ENCODE results near the gene SLC29A2. TPM values are rescaled to one million over a fixed set of nuclear protein-coding genes. Genes with fewer than 3 reads are reported as not detected.
"Not testable (repeated sequence)": the region's sequence is repeated elsewhere in the genome, so short reads cannot be mapped to it uniquely, and the experiment has no call there.

SLC29A2 gene
- polyA plus RNA-seq, 5 donors: 7.1 to 12.0 (median 9.5) TPM

- not testable (repeated sequence) for DNase-seq
Measured at GRCh38 chr11:66350560-66351235, 20.9 kb downstream of the SLC29A2 start.

DNA sequence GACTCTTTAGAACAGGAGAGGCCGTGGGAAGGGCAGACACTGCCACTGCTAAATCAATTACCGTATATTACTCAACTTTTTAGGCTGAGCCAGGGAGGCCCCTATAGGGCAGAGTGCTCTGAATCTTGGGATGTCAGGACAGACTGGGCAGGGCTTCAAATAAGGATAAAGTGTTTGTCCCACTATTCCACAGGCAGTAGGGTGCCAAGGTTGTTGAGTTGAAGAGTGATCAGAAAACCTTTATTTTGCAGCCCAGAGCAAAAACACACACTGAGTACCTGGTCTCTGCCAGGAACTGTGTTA is 22.5 kb downstream of the SLC29A2 start:
- DNase-seq: no peak

DNA sequence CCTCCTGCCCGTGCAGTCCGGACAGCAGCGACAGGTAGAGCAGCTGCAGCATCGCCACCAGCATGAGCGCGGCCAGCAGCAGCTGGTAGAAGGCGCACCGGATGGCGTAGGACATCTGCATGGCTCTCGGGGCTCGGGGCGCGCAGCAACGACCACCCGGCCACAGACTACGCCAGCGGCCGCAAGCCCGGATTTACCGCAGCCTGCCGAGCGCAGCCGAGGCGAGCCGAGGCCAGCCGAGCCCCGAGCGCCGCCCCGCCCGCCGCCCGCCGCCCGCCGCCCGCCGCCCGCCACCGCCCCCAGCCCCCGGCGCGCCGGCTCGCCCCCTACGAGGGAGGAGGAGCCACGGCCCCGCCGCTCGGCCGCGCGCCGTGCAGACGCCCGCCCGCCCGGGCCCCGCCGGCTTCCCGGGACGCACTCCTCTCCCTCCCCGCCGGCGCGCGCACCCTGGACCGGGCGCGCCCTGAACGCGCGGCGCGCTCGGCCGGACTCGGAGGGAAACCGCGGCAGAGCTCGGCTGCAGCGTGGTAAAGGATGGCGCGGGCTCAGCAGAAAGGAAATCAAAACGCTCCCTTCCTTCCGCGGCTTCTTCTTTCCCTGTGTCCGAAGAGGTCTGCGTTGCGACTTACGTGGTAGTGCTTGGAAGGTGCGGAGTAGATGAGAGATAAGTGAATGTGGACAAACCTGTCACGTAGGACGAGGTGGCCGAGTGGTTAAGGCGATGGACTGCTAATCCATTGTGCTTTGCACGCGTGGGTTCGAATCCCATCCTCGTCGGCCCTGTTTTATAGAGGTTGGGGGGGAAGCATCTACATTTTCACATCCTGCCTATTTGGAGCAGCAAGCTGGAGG is 23.9 kb downstream of the SLC29A2 start, which contains the start of gene B4GAT1:
TSS of gene B4GAT1 (minus strand) at position 205 of the 852 bp plus-strand sequence. CDS start at position 121, 84 bp downstream.
- peak; percentile 91 to 93 for DNase-seq

DNA sequence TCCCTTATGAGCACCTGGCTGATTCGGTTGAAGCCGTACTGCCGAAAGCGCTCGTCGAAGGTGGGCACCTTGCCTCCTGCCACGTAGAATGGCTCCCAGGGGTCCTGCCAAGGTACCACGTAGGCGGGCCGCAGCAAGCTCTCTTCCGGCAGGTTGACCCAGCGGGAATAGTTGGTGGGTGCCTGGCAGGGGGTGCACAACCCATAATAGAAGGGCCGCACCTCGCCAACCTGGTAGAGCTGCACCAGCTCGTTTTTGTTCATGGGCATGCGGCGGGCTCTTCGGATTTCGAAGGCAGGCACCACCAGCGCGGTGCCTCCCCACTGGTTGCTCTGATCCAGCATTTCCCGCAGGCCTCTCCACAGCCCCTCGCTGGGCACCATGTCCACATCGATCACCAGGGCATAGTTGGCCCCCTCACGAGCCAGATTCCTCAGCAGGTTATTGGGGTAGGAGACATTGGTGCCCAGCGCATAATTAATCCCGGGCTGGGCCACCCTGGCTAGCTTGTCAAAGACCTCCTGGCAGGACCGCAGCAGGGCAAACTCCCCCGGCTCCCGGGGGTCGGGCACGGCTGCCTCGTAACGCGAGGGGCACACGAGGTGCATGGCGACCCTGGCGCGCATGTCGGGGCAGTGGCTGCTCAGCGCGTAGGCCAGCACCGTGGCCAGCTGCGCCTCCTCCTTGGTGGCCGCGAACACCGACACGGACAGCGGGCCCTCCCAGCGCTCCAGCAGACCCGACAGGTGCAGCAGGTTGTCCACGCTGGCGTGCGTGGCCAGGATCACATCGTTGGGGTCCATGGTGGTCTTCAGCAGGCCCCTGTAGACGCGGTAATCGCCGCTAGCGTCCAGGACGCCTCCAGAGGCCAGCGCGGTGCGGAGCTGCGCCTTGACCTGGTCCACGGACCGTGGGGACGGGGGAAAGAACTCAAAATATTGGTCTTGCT is 24.8 kb downstream of the SLC29A2 start:
- no peak for DNase-seq

DNA sequence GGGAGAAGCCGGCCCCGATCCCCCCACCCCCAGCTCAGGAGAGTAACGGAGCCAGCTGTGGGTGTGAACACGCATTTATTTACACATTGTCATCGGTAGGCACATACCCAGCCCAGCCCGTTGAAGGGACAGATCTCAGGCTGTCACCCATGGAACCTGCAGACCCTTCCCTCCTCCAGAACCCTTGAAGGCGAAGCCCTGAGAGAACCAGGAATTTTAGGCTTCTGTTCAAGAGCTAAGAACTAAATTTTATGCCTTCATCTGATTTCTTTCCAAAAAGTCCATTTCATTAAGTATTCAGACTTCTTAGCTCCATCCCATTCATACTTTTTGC is 26.3 kb downstream of the SLC29A2 start:
- no peak for DNase-seq

GRCh38 chr11:66344550-66345315 is 26.8 kb downstream of the SLC29A2 start, which contains the start of gene BRMS1:
TSS of gene BRMS1 (minus strand) at chr11:66345104. CDS start at chr11:66342234, 2,870 bp downstream.
- peak; percentile 95 to 96 for DNase-seq

DNA sequence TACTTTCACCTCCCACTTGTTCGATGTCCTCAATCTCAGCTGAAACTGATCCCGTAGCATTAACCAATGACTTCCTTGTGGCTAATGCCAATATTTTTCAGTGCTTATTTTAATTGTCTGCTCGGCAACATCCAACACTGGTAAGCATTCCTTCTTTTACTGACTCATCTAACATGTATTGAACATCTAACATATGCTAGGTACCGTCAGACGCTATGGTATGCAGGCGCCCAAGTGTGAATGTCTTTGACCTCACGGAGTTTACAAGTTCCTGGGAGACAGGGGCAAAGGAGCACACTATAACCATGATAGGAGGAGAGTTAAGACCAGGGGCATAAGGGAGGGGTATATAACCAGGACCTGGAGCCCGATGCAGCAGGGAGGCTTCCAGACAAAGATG is 28.4 kb downstream of the SLC29A2 start:
- DNase-seq: no peak

- DNase-seq: no peak
Measured at GRCh38 chr11:66341502-66342126, 29.9 kb downstream of the SLC29A2 start.

DNA sequence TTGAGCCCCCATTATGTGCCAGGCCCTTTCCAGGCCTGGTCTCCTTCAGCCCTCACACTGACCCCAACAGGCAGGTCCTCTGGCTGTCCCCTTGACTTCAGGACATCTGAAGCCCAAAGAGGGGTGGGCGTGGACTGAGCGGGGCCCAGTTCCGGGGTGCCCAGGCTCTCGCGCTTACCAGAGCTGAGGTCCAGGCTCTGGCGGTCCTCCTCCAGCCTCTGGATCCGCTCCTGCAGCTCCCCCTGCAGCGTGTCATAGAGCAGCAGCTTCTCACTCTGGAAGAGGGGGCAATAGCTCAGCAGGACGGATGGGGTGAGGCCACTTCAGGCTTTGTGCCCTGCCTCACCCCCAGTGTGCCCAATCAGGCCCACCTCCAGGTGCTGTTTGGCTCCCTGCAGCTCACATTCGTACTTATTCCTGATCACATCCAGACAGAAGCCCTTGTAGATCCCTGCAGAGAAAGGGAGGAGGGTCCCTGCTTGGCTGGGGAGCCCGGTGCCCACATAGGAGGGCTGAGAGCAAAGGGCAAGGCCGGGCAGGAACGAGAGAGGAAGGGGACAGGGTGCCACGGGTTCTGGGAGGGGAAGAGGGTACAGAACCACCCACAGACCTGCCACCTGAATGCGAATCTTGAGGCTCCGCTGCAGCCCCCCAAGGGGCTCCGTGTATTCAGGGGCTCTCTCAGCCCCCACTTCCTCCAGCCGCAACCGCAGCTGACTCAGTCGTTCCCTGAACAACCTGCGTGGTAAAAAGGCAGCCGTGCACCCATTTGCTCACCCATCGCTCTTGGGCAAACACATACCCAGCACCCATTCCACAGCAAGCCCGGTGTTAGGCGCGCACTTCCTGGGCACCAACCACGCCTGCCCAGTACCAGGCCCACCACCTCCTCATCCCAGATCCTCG is 30.7 kb downstream of the SLC29A2 start:
- DNase-seq: no peak

DNA sequence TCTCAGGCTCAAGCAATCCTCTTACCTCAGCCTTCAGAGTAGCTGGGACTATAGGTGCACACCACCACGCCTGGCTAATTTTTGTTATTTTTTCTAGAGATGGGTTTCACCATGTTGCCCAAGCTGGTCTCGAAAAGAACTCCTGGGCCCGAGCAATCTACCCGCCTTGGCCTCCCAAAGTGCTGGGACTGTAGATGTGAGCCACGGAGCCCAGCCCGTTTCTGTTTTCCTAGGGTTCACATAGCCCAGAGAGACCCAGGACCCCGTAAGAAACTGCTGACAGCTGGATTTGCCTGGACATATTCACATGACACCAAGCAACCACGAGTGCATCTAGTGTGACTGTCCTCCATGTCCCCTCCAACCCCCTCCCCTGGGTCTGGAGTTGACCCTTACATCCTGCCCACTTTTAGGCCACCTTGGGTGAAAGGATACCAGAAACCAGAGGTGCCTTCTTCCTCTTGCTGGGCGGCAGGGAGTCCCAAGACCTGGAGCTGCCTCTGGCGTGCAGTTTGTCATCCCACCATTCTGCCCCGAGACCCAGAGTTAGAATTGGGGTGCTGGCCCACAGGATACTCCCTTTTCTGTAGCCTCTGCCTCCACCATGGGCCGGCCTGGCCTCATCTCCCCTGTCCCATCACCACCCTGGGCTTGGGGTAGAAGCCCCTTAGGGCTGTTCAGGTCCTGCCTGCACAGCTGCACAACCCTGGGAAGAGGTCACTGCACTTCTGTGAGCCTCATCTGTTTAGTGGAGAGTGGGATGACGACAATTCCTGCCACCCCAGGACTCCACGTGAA is 31.7 kb downstream of the SLC29A2 start:
- no peak for DNase-seq

GRCh38 chr11:66339162-66339675 is 32.3 kb downstream of the SLC29A2 start:
- DNase-seq: no peak

DNA sequence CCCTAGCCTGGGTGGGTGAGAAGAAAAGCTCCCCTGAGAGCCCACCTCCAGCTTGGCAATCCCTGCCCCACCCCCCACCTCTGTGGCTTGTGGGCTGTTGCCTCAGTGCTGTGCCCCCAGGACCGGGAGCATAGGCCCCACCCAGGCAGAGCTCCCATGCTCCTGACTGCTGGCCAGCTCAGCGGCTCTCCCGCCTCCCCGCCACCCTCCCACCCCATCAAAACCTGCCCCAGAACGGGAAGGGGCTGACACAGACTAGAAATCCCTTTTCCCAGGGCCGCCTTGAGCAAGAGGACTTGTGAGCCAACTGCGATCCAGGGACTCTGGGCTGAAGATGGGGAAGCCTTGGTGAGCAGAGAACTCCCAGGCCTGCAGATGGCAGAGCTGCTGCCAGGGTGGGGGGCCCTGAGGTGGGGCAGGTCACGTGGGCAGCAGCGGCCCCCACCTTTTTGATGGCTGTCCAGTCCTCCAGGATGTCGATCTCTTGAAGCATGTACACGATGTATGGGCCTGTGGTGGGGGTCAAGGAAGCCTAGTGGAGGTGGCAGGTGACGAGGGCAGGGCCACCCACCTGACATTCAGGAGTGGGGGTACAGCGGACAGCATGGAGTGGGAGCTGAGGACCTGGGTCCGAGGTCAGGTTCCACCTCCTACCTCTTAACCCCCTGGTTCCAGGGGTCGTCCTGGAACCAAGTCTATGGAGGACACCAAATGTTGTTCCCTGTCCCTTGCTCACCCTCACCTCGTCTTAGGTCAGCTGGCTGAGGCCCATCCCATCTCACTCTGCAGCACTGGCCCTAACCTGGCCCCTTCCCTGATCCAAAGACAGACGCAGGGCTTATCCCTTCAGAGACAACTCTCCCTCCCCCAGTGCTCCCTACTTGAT is 33.0 kb downstream of the SLC29A2 start:
- no peak for DNase-seq

DNA sequence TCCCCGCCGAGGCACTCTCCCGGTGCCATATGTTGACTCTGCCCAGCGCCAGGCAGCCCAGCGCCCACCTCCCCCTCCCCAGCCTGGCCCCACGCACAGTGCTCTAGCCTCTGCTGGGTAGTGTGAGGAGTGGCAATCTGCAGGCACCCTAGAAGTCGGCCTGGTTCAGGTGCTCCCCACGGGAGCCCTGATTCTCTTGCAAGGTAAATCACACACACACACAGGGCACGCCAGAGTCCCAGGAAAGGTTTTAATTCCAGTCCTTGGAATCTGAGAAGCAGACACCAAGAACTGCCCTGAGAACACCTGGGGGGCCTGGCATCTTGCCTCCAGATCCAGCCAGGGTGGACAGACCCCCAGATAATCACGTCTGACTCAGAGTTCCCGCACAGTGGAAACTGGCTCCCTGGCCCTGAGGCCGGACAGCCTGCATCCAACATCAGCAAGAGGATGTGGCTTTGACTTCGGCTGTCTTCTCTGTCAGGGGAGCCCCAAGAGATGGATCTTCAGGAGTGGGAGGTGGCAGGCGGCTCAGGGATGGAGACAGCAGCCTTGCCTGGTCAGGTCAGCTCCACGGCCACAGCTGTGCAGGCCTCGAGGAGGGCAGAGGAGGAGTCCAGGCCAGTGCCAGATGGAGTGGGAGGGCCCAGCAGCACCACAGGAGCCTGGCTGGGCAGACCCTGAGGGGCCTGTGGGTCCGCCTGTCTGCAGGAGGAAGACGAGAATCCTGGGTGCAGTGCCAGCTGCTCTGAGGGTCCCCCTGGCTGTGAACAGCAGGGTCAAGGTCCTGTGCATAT is 34.3 kb downstream of the SLC29A2 start:
- DNase-seq: no peak

GRCh38 chr11:66336234-66337102 is 35.1 kb downstream of the SLC29A2 start, which contains the start of gene RIN1:
TSS of gene RIN1 (minus strand) at chr11:66336434. CDS start at chr11:66336402, 32 bp downstream.
- peak in 1 of 2 donors; percentile 54 for DNase-seq

DNA sequence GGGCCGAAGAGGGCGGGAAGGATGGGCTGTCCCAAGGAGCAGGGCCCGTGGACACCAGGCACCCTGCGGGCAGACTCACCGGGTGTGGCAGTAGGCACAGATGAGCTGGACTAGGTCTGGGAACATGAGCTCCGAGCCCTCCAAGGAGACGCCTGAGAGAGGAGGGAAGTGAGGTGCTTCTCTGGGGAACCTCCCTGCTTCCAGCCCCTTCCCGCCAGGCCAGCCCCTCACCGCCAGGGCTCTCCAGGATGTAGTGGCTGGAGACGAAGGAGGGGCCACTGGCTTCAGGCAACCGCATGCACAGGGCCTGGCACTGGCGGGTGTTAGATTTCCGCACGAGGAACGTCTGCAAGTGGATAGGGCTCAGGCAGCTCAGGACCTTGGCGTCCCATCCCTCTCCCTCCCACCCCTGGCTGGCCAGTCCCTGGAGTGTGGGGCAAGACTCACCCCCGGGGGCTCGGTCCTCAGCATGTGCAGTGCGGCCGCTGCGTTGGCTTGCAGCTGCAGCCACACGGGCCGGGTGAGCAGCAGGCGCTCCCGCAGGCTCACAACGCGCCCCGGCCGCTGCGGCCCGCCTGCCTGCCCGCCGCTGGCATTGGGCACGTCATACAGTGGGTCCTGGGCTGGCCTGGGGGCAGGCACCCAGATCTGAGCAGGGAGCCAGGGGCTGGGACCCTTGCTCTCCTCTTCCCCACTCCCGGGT is 35.9 kb downstream of the SLC29A2 start:
- no peak for DNase-seq
